HUES48 (cell line): ENCODE data around the gene BOD1.
"Not testable (repeated sequence)": the region's sequence is repeated elsewhere in the genome, so short reads cannot be mapped to it uniquely, and the experiment has no call there.

Source experiments
- H3K27ac ChIP-seq: one replicate; pipeline ENCODE4 v1.7.0; 2013; ENCODE audit warnings: low read depth, low read length, inconsistent platforms
- H3K27me3 ChIP-seq: 2 replicates; pipeline ENCODE4 v1.6.1; 2013; ENCODE audit warnings: mild to moderate bottlenecking, low read length; ENCODE audit not compliant: control insufficient read depth, insufficient read depth
- H3K36me3 ChIP-seq: 2 replicates; pipeline ENCODE4 v1.6.1; 2013; ENCODE audit warnings: low read length; ENCODE audit not compliant: control insufficient read depth, insufficient read depth
- H3K4me1 ChIP-seq: 2 replicates; pipeline ENCODE4 v1.6.1; 2013; ENCODE audit warnings: mild to moderate bottlenecking, low read length; ENCODE audit not compliant: control insufficient read depth, insufficient read depth
- H3K4me3 ChIP-seq: 2 replicates; pipeline ENCODE4 v1.5.1; 2013; ENCODE audit warnings: mild to moderate bottlenecking, low read depth, low read length
- H3K9ac ChIP-seq: 2 replicates; pipeline ENCODE4 v1.6.1; 2013; ENCODE audit warnings: mild to moderate bottlenecking, low read depth, low read length, moderate library complexity
- H3K9me3 ChIP-seq: 2 replicates; pipeline ENCODE4 v1.6.1; 2013; ENCODE audit warnings: low read length; ENCODE audit not compliant: control insufficient read depth, insufficient read depth

The BOD1 gene

GRCh38 chr5:173590436-173591055 lies 25.9 kb downstream of the BOD1 start:
- Histone ChIP-seq H3K4me3 (no peak overlapping the region), H3K36me3 (no peaks in the 10 kb centered on the region), H3K9ac (no peak overlapping the region), H3K9me3 (peaks cover 40% of the 10 kb centered on the region), H3K27ac (no peak overlapping the region), H3K27me3 (no peaks in the 10 kb centered on the region), H3K4me1 (no peaks in the 10 kb centered on the region)

- H3K27me3 ChIP-seq, H3K27ac ChIP-seq, H3K4me1 ChIP-seq, H3K4me3 ChIP-seq, H3K9ac ChIP-seq, H3K36me3 ChIP-seq: not testable (repeated sequence)
- peaks cover 28% of the 10 kb centered on the region for H3K9me3 ChIP-seq
Measured at GRCh38 chr5:173586133-173586532, 30.3 kb downstream of the BOD1 start.

GRCh38 chr5:173583346-173583745 lies 33.1 kb downstream of the BOD1 start:
- Histone ChIP-seq H3K27ac (no peak overlapping the region), H3K4me1 (no peaks in the 10 kb centered on the region), H3K9me3 (peaks cover 33% of the 10 kb centered on the region), H3K36me3 (no peaks in the 10 kb centered on the region), H3K9ac (no peak overlapping the region), H3K27me3 (no peaks in the 10 kb centered on the region), H3K4me3 (no peak overlapping the region)

GRCh38 chr5:173582216-173583111 lies 34.0 kb downstream of the BOD1 start:
- Histone ChIP-seq H3K27ac (no peak overlapping the region), H3K9ac (no peak overlapping the region)

GRCh38 chr5:173581408-173582215 lies 34.8 kb downstream of the BOD1 start:
- no peak overlapping the region for H3K27ac ChIP-seq
- no peaks in the 10 kb centered on the region for H3K4me1 ChIP-seq
- no peaks in the 10 kb centered on the region for H3K27me3 ChIP-seq
- no peak overlapping the region for H3K9ac ChIP-seq
- no peaks in the 10 kb centered on the region for H3K36me3 ChIP-seq
- H3K9me3 ChIP-seq, result peaks cover 21% of the 10 kb centered on the region
- no peak overlapping the region for H3K4me3 ChIP-seq

More at GRCh38 chr5:173582216-173583111, 34.0 kb downstream of the BOD1 start:
- Histone ChIP-seq H3K4me1 (no peaks in the 10 kb centered on the region), H3K9me3 (peaks cover 26% of the 10 kb centered on the region), H3K36me3 (no peaks in the 10 kb centered on the region), H3K27me3 (no peaks in the 10 kb centered on the region), H3K4me3 (no peak overlapping the region)

GRCh38 chr5:173578947-173579615 lies 37.4 kb downstream of the BOD1 start:
- Histone ChIP-seq H3K9me3 (peaks cover 11% of the 10 kb centered on the region), H3K4me1 (peaks cover 8% of the 10 kb centered on the region; the same call in 1 of the 2 replicates), H3K4me3 (no peak overlapping the region), H3K9ac (no peak overlapping the region), H3K27ac (no peak overlapping the region), H3K36me3 (no peaks in the 10 kb centered on the region), H3K27me3 (no peaks in the 10 kb centered on the region)

GRCh38 chr5:173577817-173578216 lies 38.6 kb downstream of the BOD1 start:
- H3K27ac ChIP-seq, result no peak overlapping the region
- H3K36me3 ChIP-seq, result no peaks in the 10 kb centered on the region
- H3K4me1 ChIP-seq, result peaks cover 8% of the 10 kb centered on the region; the same call in 1 of the 2 replicates
- H3K4me3 ChIP-seq, result no peak overlapping the region
- peaks cover 11% of the 10 kb centered on the region for H3K9me3 ChIP-seq
- H3K27me3 ChIP-seq, result peaks cover 2% of the 10 kb centered on the region
- H3K9ac ChIP-seq, result no peak overlapping the region

GRCh38 chr5:173577166-173577565 lies 39.3 kb downstream of the BOD1 start:
- H3K9ac ChIP-seq, result no peak overlapping the region
- no peaks in the 10 kb centered on the region for H3K36me3 ChIP-seq
- no peak overlapping the region for H3K4me3 ChIP-seq
- H3K4me1 ChIP-seq, result peaks cover 8% of the 10 kb centered on the region; the same call in 1 of the 2 replicates
- H3K9me3 ChIP-seq, result peaks cover 11% of the 10 kb centered on the region
- H3K27me3 ChIP-seq, result peaks cover 7% of the 10 kb centered on the region
- H3K27ac ChIP-seq, result no peak overlapping the region

- Histone ChIP-seq H3K9ac (no peak overlapping the region), H3K27ac (no peak overlapping the region), H3K4me3 (no peak overlapping the region), H3K4me1 (peaks cover 8% of the 10 kb centered on the region; the same call in 1 of the 2 replicates), H3K9me3 (peaks cover 11% of the 10 kb centered on the region), H3K27me3 (peaks cover 7% of the 10 kb centered on the region), H3K36me3 (no peaks in the 10 kb centered on the region)
Measured at GRCh38 chr5:173575985-173576384, 40.5 kb downstream of the BOD1 start.

GRCh38 chr5:173574983-173575382 lies 41.5 kb downstream of the BOD1 start:
- no peaks in the 10 kb centered on the region for H3K36me3 ChIP-seq
- H3K27me3 ChIP-seq, result peaks cover 7% of the 10 kb centered on the region
- H3K9ac ChIP-seq, result no peak overlapping the region
- H3K4me1 ChIP-seq, result peaks cover 8% of the 10 kb centered on the region; the same call in 1 of the 2 replicates
- no peak overlapping the region for H3K27ac ChIP-seq
- no peak overlapping the region for H3K4me3 ChIP-seq
- peaks cover 11% of the 10 kb centered on the region for H3K9me3 ChIP-seq
